Activated T-cell treated with anti-CD3 and anti-CD28 coated beads for 4 hours (primary cell): ENCODE data around the gene USB1.
A peak's percentile ranks its signal among the peaks of the same experiment; 100 is the strongest.
"Not testable (repeated sequence)": the region's sequence is repeated elsewhere in the genome, so short reads cannot be mapped to it uniquely, and the experiment has no call there.

Experiments
- DNase-seq: peaks from one replicate; pipeline ENCODE4 v3.0.0-alpha.2; 2020

The USB1 gene

GRCh38 chr16:57970319-57970718, 30.9 kb upstream of the USB1 start:
- no peak for DNase-seq

- no peak for DNase-seq
Observed at GRCh38 chr16:57970970-57971369, 30.2 kb upstream of the USB1 start, which contains the start of gene CNGB1. Gene CNGB1 (minus strand): TSS chr16:57971128. CDS start chr16:57967286, 3,842 bp downstream.

DNA sequence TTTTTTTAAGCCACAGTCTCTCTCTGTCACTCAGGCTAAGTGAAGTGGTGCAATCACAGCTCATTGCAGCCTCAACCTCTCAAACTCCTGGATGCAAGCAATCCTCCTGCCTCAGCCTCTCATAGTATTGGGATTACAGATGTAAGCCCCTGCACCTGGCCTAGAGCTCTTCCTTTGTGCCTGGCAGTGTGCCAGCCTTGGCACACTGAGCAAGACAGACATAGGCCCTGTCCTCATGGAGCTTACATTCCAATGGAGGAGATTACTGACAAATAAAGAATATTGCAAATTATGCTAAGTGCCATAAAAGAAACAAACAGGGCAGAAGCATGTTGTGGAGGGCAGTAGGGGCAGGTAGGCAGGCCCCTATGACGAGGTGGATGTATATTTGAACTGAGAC, 29.4 kb upstream of the USB1 start:
- DNase-seq: no peak

DNA sequence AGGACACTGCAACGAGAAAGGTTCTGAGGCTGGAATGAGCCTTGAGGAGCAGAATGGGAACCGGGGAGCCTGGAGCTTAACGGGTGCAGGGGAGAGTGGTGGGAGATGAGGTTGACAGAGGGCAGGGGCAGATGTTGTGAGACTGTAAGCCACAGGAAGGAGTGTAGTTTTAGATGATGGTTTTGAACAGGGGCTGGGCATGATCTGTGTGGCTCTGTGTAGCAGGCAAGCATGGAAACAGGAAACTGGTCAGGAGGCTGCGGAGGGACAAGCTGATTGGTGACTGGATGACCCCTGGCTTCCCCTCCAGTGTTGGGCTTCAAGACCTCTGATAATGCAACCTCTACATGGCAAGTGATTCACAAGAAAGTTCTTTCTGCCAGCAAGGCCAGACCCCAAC, 28.9 kb upstream of the USB1 start:
- no peak for DNase-seq

DNA sequence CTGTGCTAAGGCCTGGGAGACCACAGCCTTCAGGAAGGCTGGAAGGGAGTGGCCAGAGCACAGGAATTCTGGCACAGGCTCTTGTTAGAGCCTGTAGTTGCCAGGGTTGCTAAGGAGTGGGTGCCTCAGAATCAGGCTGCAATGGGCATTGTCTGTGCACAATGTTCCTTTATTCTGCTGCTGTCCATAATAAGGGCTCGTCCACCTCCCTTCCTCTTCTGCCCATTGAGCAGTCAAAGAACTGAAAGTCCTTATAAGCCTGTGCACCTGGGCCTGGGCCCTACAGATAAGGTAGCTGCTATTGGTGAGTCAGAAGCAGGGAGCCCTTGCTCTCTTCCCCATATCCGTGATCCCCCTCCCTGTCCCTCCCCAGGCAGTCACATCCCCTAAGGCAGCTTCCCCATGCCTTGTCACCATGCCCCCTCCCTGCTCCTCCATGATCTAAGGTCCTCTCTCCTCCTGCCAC, 24.8 kb upstream of the USB1 start:
- no peak for DNase-seq

- no peak for DNase-seq
Observed at GRCh38 chr16:57977418-57978069, 23.7 kb upstream of the USB1 start.

- not testable (repeated sequence) for DNase-seq
Observed at GRCh38 chr16:57978070-57978465, 23.1 kb upstream of the USB1 start.

DNA sequence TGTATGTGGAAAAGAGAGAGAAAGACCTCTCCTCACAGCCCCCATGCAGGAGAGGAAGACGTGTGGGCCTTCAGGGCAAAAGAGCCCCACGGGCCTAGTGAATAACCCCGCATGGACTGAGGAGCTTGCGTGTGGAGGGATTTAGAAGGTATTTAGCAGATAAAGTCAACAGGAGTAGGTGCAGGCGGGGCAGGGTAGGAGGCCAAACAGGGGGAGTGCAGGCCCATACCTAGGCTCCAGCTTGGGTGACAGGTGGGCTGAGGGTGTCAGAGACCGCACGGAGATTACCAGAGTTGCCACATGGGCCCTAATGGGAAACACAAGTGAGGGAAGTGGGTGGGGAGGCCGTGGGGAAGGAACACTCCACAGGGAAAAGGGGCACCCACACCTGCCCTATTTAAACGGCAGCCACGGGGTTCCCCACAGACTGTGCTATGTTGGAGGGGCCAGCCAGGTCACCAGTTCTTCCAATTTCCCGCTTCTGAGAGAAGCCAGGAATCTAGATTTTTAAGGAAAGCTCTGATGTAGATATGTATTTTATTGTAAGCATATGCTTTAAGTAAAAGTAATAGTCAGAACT, 22.1 kb upstream of the USB1 start:
- no peak for DNase-seq

DNA sequence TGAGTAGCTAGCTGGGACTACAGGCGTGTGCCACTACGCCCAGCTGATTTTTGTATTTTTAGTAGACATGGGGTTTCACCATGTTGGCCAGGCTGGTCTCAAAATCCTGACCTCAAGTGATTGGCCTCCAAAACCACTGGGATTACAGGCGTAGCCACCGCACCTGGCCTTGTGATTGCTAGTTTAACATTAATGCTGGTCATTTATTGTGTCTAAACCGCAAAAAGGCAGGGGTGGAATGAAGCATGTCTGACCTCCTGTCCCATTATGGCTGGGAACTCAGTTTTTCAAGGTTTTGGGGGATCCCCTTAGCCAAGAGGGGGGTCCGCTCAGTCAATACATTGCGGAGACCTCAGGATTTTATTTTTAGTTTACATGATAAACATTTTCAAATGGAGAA, 19.6 kb upstream of the USB1 start:
- DNase-seq: no peak

GRCh38 chr16:57982385-57982784, 18.8 kb upstream of the USB1 start:
- no peak for DNase-seq

GRCh38 chr16:57984443-57985203, 16.6 kb upstream of the USB1 start:
- peak; percentile 87 for DNase-seq

GRCh38 chr16:57985204-57986181, 15.7 kb upstream of the USB1 start:
- peak; percentile 11 for DNase-seq

DNA sequence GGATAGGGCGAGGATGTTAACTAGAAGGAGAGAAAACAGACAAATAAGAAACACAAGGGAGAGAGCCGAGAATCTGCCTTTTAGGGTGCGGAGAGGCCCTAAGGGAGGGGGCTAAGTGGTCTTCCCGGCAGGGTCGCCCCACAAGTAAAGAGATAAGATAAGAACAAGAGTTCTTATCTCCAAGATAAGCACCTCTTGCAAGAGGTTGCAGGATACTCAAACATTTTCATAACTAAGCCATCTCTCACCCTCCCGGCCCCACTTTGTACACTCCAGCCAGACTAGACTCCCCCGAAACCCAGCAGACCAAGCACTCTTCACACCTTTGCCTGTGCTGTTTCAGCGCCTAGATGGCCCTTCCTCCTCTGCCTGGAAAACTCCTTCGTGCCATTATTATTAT, 15.0 kb upstream of the USB1 start:
- DNase-seq: no peak

DNA sequence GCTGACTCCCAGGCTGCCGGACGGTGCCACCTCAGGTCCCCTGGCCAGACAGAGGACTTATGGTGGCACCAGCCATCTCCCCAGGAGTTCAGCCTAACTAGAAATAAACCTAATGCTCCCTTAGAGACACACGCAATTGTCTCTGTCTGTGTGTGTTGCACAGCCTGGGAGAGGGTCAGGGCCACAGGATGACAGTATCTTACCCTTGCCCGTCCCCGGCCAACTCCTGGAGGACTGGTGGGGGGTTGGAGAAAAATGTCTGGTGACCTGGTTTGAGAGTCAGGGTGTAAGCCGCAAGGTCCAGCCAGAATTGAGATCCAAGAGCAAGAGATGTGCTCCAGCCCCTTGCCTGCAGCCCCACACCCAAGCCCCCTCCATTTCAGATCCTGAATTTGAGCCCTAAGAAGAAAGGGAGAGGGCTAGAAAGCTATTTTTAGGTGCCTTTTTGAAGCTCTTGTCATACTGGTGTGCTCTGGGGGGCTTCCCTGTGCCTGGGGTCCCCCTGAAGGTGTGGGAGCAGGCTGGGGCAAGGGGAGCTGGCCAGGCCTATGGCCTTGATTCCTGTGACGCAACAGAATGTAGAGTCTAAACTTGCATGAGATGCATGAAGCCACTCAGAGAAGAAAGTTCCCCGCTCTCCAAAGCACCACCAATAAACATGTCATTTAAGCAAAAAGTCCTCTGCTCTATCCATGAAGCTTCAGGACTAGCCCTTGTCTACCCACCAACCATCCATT, 13.6 kb upstream of the USB1 start:
- DNase-seq: no peak

DNA sequence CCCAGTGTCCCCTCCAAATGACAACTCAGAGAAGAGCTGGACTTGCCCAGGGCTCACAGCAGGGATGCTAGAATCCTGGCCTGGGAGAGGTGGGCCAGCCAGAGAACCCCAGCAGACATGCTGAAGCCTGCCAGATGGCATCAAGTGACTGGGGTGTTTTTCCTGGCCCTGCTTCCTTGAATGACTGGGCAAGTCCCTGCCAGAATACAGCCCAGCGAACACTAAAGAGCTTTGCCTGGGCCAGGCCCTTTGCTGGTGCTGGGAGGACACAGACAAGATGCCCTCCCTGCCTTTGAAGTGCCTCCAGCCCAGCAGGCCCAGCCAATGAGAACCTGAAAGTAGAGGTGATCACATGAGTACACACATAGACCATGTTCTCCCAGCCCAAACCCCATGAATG, 12.3 kb upstream of the USB1 start:
- DNase-seq: no peak

DNA sequence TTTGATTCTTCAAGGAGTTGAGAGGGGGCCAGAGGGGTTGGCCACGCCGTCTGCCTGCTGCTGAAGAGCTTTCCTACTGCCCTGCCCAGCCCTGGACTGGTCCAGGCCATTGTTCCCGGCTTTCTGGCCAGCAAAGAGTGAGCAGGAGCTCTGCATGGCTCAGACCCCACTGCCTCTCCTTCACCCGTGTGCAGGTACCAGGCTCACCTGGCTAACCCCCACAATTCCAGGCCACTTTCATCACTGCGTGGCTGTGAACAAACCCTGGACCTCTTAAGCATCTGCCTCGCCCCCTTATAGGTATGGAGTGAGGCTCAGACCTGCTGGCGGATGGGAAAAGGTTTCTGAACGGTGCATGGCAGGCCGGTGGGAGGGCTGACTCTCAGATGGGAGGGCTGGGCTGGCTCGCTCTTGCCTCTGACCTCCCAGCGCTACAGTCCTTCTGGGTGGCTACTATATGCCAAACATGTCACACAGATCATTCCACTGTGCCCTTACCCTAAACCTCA, 9.6 kb upstream of the USB1 start:
- no peak for DNase-seq

DNA sequence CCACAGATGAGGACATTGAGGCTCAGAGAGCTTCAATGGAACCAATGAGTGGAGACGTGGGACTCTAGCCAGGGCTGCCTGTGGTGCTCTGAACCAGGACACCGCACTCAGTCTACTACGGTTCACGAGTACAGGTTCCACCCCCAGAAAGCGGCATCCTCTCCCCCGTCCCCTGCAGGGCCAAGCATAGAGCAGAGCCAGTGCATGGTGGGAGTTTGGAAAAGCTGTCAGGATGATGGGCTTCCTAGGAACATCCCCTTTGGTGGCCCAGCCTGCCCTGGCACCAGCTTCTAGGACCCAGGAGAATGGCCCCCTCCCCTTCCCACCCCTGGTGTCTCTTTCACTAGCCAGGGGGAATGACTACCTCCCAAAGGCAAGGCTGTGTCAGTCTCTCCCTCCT, 9.1 kb upstream of the USB1 start:
- DNase-seq: no peak

DNA sequence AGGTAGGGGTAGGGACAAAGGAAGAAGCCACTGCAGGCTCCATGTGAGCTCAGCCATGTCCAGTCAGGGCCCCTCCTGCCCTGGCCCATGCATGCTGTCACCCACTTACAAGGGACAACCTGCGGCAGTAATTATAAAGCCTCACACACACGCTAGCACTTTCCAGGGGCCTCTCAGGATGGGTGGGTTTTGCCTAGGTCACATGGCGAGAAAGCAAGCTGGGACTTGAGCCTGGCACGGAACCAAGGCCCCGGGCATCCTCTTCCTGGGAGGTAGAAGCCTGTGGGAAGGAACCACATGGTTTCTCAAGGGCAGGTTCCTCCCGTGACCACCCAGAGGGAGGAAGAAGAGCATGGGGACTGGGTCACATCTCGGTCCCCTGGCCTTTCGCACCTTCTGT, 7.8 kb upstream of the USB1 start:
- no peak for DNase-seq

- no peak for DNase-seq
Observed at GRCh38 chr16:57993897-57994296, 7.3 kb upstream of the USB1 start.

- no peak for DNase-seq
Observed at GRCh38 chr16:57994361-57994760, 6.8 kb upstream of the USB1 start.

GRCh38 chr16:57994778-57995177, 6.4 kb upstream of the USB1 start:
- DNase-seq: no peak
